Activated CD4-positive, alpha-beta T cell treated with anti-CD3 and anti-CD28 coated beads for 24 hours (primary cell): Measurements from ENCODE around the gene SPTBN4.
"Not testable (repeated sequence)": the region's sequence is repeated elsewhere in the genome, so short reads cannot be mapped to it uniquely, and the experiment has no call there.

Experiments
- DNase-seq, 2 donors: peaks; one replicate each; pipeline ENCODE4 v3.0.0-alpha.2; 2020; ENCODE audit warnings: low read depth in 2 of 2

The SPTBN4 gene

GRCh38 chr19:40502647-40503319 lies 36.0 kb downstream of the SPTBN4 start:
- no peak for DNase-seq

GRCh38 chr19:40503320-40503695 lies 36.5 kb downstream of the SPTBN4 start:
- DNase-seq = no peak

GRCh38 chr19:40506099-40506498 lies 39.3 kb downstream of the SPTBN4 start:
- no peak for DNase-seq

- no peak for DNase-seq
Measured at GRCh38 chr19:40507892-40508291, 41.1 kb downstream of the SPTBN4 start.

- no peak for DNase-seq
Measured at GRCh38 chr19:40508739-40509260, 42.0 kb downstream of the SPTBN4 start.

- DNase-seq = no peak
Measured at GRCh38 chr19:40510526-40511115, 43.8 kb downstream of the SPTBN4 start.

GRCh38 chr19:40511487-40511886 lies 44.7 kb downstream of the SPTBN4 start:
- no peak for DNase-seq

GRCh38 chr19:40512110-40512472 lies 45.3 kb downstream of the SPTBN4 start:
- DNase-seq = no peak

GRCh38 chr19:40512473-40513344 lies 45.9 kb downstream of the SPTBN4 start:
- no peak for DNase-seq

- DNase-seq = no peak
Measured at GRCh38 chr19:40513345-40513678, 46.5 kb downstream of the SPTBN4 start.

- DNase-seq = no peak
Measured at GRCh38 chr19:40513741-40514315, 47.0 kb downstream of the SPTBN4 start.

- DNase-seq = no peak
Measured at GRCh38 chr19:40517248-40517647, 50.4 kb downstream of the SPTBN4 start.

- DNase-seq = no peak
Measured at GRCh38 chr19:40519352-40520322, 52.8 kb downstream of the SPTBN4 start.

- DNase-seq = no peak
Measured at GRCh38 chr19:40521276-40521675, 54.5 kb downstream of the SPTBN4 start.

- DNase-seq = not testable (repeated sequence)
Measured at GRCh38 chr19:40521900-40522299, 55.1 kb downstream of the SPTBN4 start.

- DNase-seq = peak in 1 of 2 donors; percentile 30
Measured at GRCh38 chr19:40523322-40524047, 56.7 kb downstream of the SPTBN4 start.

- no peak for DNase-seq
Measured at GRCh38 chr19:40524133-40524549, 57.3 kb downstream of the SPTBN4 start.

- no peak for DNase-seq
Measured at GRCh38 chr19:40524655-40525054, 57.9 kb downstream of the SPTBN4 start.

GRCh38 chr19:40525234-40526051 lies 58.6 kb downstream of the SPTBN4 start:
- no peak for DNase-seq

- DNase-seq = no peak
Measured at GRCh38 chr19:40528078-40528477, 61.3 kb downstream of the SPTBN4 start.
